ENCODE data around the gene PRKCE. TPM values are rescaled to one million over a fixed set of nuclear protein-coding genes. Genes with fewer than 3 reads are reported as not detected.

The PRKCE gene
- total RNA-seq, 2 experiments from 2014 or later: 17.0 to 42.1 TPM

GRCh38 chr2:46018773-46019591, 367.5 kb downstream of the PRKCE start:
- no peaks in the 10 kb centered on the region for H3K9me3 ChIP-seq (ENCODE audit: low read length)
- no peaks in the 10 kb centered on the region for H4K20me1 ChIP-seq (ENCODE audit: insufficient read depth, low read length)
- no peak overlapping the region for H3K27ac ChIP-seq (ENCODE audit: low read depth, low read length, poor library complexity, severe bottlenecking)
- no peaks in the 10 kb centered on the region for H3K9me2 ChIP-seq (ENCODE audit: insufficient read depth, low read length)
- no TSS peak for BruUV-seq (replicated peaks)
- no peak for TF ChIP-seq EZH2phosphoT487 (IDR thresholded peaks at IDR 0.05; ENCODE audit: borderline replicate concordance, low read depth, low read length)
- TF ChIP-seq CTCF (conservative IDR thresholded peaks at IDR 0.05; ENCODE audit: low read length): no peak
- no peaks in the 10 kb centered on the region for H3K36me3 ChIP-seq (ENCODE audit: insufficient read depth, low read length)
- no peak for DNase-seq (ENCODE audit: low spot score)
- no peaks in the 10 kb centered on the region for H3K79me2 ChIP-seq (ENCODE audit: insufficient read depth, low read depth, low read length)
- ChIA-PET POLR2A (no interaction called here), CTCF (ENCODE audit: unreplicated experiment) (no interaction called here)
- H2AFZ ChIP-seq (ENCODE audit: low read length): no peak overlapping the region
- no peak overlapping the region for H3K4me3 ChIP-seq (ENCODE audit: low read depth, low read length, poor library complexity, severe bottlenecking)
- intact Hi-C loops (cut with micrococcal nuclease; ENCODE audit: unreplicated experiment): no loop called here
- no peak overlapping the region for H3K4me2 ChIP-seq (ENCODE audit: low read length)
- no peaks in the 10 kb centered on the region for H3K4me1 ChIP-seq (ENCODE audit: insufficient read depth, low read length, poor library complexity, severe bottlenecking)

GRCh38 chr2:46020416-46020815, 368.9 kb downstream of the PRKCE start:
- no peak overlapping the region for H3K4me2 ChIP-seq (ENCODE audit: low read length)
- H3K9me2 ChIP-seq (ENCODE audit: insufficient read depth, low read length): no peaks in the 10 kb centered on the region
- intact Hi-C loops (cut with micrococcal nuclease; ENCODE audit: unreplicated experiment): no loop called here
- no peak overlapping the region for H3K4me3 ChIP-seq (ENCODE audit: low read depth, low read length, poor library complexity, severe bottlenecking)
- no peaks in the 10 kb centered on the region for H3K9me3 ChIP-seq (ENCODE audit: low read length)
- BruUV-seq (replicated peaks): no TSS peak
- no peaks in the 10 kb centered on the region for H3K36me3 ChIP-seq (ENCODE audit: insufficient read depth, low read length)
- ChIA-PET CTCF (ENCODE audit: unreplicated experiment) (interaction anchor here (0.6 kb wide), 1 partner anchor 10 kb away, joined by 3 read pairs; no protein-coding TSS in a partner anchor), POLR2A (no interaction called here)
- TF ChIP-seq EZH2phosphoT487 (IDR thresholded peaks at IDR 0.05; ENCODE audit: borderline replicate concordance, low read depth, low read length) (no peak), CTCF (conservative IDR thresholded peaks at IDR 0.05; ENCODE audit: low read length) (no peak)
- DNase-seq (ENCODE audit: low spot score): no peak
- H4K20me1 ChIP-seq (ENCODE audit: insufficient read depth, low read length): no peaks in the 10 kb centered on the region; the same call in 1 of the 2 replicates
- H3K27ac ChIP-seq (ENCODE audit: low read depth, low read length, poor library complexity, severe bottlenecking): no peak overlapping the region
- no peaks in the 10 kb centered on the region for H3K79me2 ChIP-seq (ENCODE audit: insufficient read depth, low read depth, low read length)
- H2AFZ ChIP-seq (ENCODE audit: low read length): no peak overlapping the region
- no peaks in the 10 kb centered on the region for H3K4me1 ChIP-seq (ENCODE audit: insufficient read depth, low read length, poor library complexity, severe bottlenecking)

Measured in OCI-LY7 (cell line).